Astrocyte of the hippocampus (primary cell): ENCODE results near the gene CYGB.

Experiments used
- DNase-seq: peaks from one replicate; pipeline ENCODE4 v3.0.0; 2011; ENCODE audit warnings: low read depth, low spot score

The CYGB gene

GRCh38 chr17:76481071-76481655 is 56.3 kb downstream of the CYGB start:
- DNase-seq = no peak

- peak; percentile 46 for DNase-seq
These were observed 56.9 kb downstream of the CYGB start for GRCh38 chr17:76480632-76481031.

- DNase-seq = no peak
These were observed 57.9 kb downstream of the CYGB start for GRCh38 chr17:76479515-76480060.

- no peak for DNase-seq
These were observed 58.6 kb downstream of the CYGB start for GRCh38 chr17:76478730-76479514.

- DNase-seq = no peak
These were observed 59.4 kb downstream of the CYGB start for GRCh38 chr17:76478097-76478496.

- no peak for DNase-seq
These were observed 59.9 kb downstream of the CYGB start for GRCh38 chr17:76477576-76477975.
